Retina (tissue), 1 donor: ENCODE measurements around the gene ABCF3.

Experiments used
- DNase-seq: peaks from one replicate; pipeline ENCODE4 v3.0.0-alpha.2; 2016

Gene ABCF3

DNA sequence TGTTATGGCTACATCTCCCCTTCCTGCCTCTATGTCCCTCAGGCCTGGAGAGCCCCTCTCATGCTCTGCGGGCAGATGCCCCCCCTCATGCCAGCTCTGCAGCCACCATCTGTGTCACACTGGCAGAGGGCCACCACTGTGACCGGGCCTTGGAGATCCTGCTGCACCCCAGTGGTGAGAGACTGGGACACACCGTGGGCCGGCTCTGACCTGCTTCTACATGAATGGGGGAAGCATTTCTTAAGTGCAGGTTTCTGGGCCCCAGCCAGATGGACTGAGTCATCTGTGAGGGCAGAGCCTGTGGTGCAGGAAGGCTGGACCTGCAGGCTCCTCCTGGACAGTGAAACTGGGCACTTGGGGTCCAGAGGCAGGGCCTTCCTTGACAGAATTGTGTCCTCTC lies 48.2 kb downstream of the ABCF3 start:
- no peak for DNase-seq

DNA sequence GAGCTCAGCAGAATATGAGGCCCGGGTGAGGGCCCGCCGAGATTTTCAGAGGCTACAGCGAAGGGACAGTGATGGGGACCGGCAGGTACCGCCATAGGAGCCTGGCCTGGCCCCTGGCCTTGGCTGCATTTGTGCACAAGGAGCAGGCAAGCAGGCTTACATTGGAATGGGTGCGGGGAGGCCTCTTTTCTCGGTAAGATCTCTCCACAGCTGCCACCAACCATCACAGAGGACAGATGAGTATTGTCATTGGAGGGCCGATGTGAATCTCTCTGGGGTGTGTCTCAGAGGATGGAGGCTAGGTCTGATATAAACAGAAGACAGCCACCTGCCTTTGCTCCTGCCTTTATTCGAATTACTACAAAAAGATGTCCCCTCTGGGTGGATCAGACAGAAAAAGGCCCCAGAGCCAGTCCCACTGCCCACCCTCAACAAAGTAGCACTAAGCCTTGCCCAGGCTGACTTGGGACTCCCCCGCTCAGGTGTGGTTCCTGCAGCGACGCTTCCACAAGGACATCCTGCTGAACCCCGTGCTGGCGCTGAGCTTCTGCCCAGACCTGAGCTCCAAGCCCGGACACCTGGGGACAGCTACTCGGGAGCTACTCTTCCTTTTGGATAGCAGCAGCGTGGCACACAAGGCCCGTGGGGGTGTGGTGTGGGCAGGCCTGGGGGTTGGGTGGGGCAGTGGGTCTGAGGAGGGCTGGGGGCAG lies 48.8 kb downstream of the ABCF3 start:
- no peak for DNase-seq

GRCh38 chr3:184235381-184236032 lies 49.5 kb downstream of the ABCF3 start:
- DNase-seq: no peak

- DNase-seq: no peak
Measured at GRCh38 chr3:184236033-184236410, 50.0 kb downstream of the ABCF3 start.

DNA sequence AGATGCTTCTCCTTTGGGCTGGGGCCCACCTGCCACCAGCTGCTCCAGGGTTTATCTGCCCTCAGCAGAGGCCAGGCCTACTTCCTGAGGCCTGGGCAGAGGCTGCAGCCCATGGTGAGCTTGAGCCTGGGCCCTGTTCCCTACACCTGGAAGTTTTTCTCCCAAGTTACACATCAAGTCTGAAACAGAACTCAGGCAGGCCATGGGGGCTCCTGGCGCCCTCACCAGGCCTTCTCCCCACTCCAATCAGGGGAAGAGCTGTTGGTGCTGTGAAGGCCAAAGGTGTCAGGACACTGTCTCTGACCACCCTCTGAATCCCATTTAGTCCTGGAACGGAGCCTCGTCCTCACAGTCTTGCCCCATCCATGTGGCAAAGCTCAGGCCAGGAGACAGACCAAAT lies 50.6 kb downstream of the ABCF3 start:
- no peak for DNase-seq

DNA sequence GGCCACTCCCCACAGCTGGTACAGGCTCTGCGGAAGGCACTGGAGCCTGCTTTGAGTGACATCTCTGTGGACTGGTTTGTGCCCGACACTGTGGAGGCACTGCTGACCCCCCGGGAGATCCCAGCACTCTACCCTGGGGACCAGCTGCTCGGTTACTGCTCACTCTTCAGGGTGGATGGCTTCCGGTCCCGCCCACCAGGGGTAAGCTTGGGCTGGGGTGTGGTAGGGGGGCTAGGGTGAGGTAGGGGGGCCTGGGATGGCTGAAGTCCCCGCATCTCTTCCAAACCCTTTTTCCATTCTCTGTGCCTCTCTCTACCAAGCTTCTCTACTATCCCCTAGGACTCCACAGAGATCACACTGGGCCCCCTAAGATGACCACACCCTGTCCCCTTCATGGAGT lies 51.2 kb downstream of the ABCF3 start:
- no peak for DNase-seq

- DNase-seq: no peak
Measured at GRCh38 chr3:184237807-184238206, 51.8 kb downstream of the ABCF3 start.

GRCh38 chr3:184238246-184238818 lies 52.3 kb downstream of the ABCF3 start:
- DNase-seq: no peak

GRCh38 chr3:184239221-184239620 lies 53.2 kb downstream of the ABCF3 start:
- no peak for DNase-seq

DNA sequence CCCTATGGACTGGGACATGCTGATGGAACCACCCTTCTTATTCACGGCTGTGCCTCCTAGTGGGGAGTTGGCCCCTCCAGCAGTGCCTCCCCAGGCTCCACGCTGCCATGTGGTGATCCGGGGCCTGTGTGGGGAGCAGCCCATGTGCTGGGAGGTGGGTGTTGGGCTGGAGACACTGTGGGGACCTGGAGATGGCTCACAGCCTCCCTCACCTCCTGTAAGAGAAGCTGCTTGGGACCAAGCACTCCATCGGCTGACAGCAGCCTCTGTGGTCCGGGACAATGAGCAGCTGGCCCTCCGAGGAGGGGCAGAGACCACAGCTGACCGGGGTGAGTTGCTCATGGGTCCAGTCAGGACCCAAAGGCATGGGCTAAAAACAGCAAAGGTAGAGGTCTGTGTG lies 53.7 kb downstream of the ABCF3 start:
- no peak for DNase-seq

DNA sequence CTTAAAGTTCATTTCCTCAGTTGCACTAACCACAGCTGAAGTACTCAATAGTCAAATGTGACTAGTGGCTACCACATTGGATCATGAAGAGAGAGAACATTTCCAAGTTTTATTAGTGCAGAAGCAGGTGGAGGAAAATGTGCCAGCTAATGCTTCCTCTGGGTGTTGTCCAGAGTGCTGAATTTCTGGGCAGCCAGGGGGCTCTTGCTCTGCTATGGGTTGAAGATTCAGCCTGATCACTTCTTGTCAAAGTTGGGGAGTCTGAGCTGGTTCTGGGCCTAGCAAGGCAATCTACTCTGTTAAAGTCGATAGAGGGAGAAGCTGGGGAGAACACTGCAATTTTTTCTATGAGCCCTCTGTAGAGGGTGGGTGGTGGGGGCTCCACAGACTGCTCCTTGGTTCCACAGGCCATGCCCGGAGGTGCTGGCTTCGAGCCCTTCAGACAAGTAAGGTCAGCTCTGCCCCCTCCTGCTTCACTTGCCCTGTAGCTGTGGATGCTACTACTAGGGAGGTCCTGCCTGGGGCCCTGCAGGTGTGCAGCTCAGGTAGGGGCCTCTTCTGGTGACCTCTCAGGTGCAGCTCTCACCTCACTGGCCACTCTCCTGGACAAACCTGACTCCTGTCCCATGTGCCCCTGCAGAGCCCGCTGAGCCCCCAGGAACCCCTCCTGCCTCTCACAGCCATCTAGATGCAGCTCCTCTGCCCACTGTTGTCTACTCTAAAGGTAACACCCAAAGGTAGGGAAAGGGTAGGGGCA lies 54.6 kb downstream of the ABCF3 start:
- no peak for DNase-seq

- DNase-seq: no peak
Measured at GRCh38 chr3:184241141-184241446, 55.1 kb downstream of the ABCF3 start.

GRCh38 chr3:184241447-184242296 lies 55.7 kb downstream of the ABCF3 start:
- no peak for DNase-seq

DNA sequence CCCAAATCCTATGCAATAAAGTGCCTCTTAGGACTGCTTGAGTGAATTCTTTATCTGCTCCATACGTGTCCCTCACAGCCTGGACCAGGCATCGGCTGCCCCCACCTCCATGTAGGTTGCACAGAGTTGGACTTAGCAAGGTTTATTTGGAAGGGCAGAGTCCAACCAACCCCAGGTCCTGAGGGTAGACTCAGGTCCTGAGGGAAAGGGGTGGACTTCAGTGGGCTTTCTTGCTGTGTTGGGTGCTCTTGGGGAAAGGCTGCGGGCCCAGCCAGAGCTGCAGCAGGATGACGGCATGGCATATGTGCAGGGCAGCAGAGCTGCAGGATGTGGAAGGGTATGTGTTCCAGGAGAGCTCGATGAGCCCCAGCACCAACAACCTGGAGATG lies 56.3 kb downstream of the ABCF3 start:
- DNase-seq: no peak
